Memory B cell (primary cell): ENCODE results near the gene RPLP1.

Experiments
- ATAC-seq: fragments of 150-1000 bp; cut with Tn5 transposase; 2 replicates; pipeline ENCODE4 v1.10.0; 2021; ENCODE audit warnings: low read depth, mild to moderate bottlenecking, moderate library complexity
- DNase-seq, 2 donors: peaks; one replicate each; pipeline ENCODE4 v3.0.0; 2022; ENCODE audit warnings: low spot score in 2 of 2
- H3K27ac Mint-ChIP-seq: one replicate; pipeline ENCODE4 v1.8.0; 2022; ENCODE audit warnings: mild to moderate bottlenecking, moderate library complexity, mixed read lengths
- H3K27me3 Mint-ChIP-seq: one replicate; pipeline ENCODE4 v1.8.0; 2022; ENCODE audit warnings: mixed read lengths
- H3K36me3 Mint-ChIP-seq: one replicate; pipeline ENCODE4 v1.8.0; 2022; ENCODE audit warnings: mild to moderate bottlenecking, mixed read lengths
- H3K4me1 Mint-ChIP-seq: one replicate; pipeline ENCODE4 v1.8.0; 2022; ENCODE audit warnings: mixed read lengths
- H3K4me3 Mint-ChIP-seq: one replicate; pipeline ENCODE4 v1.8.0; 2022; ENCODE audit warnings: mild to moderate bottlenecking, moderate library complexity, mixed read lengths
- H3K9me3 Mint-ChIP-seq: one replicate; pipeline ENCODE4 v1.8.0; 2022; ENCODE audit warnings: mixed read lengths

RPLP1 gene

GRCh38 chr15:69452692-69453521 is at the start of gene RPLP1:
Gene RPLP1, plus strand, starts transcription at chr15:69452818. Its CDS starts 131 bp downstream, at chr15:69452949.
- ATAC-seq (peak; percentile 86), DNase-seq (peak; percentile 96)
- H3K9me3 Mint-ChIP-seq = no peaks in the 10 kb centered on the region
- no peaks in the 10 kb centered on the region for H3K27me3 Mint-ChIP-seq
- H3K4me3 Mint-ChIP-seq = peak within 1 kb of the TSS; percentile 95
- peaks cover 10% of the 10 kb centered on the region for H3K36me3 Mint-ChIP-seq
- peak within 1 kb of the TSS; percentile 91 for H3K27ac Mint-ChIP-seq
- H3K4me1 Mint-ChIP-seq = peaks cover 26% of the 10 kb centered on the region

DNA sequence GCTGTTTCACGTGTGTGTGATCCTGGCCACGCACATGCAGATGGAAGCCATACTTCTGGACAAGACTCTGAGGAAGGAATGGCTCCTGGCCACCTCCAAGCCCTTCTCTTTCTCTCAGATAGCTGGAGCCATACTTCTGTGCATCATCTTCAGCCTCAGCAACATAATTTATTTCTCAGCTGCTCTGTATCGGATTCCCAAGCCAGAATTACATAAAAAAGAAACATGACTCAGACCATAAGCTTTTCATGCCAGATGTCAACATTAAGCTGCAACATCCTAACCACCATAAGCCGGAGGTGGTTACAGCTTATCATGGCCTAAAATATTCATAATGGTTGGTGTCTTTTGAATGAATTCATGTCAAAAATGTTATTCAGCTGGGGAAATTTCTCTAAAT is 49.0 kb upstream of the RPLP1 start:
- no peak for ATAC-seq
- no peak for DNase-seq
- Mint-ChIP-seq H3K4me1 (no peaks in the 10 kb centered on the region), H3K9me3 (no peaks in the 10 kb centered on the region), H3K27me3 (peaks cover 3% of the 10 kb centered on the region), H3K36me3 (no peaks in the 10 kb centered on the region), H3K4me3 (no peak overlapping the region), H3K27ac (no peak overlapping the region)

- H3K9me3 Mint-ChIP-seq = no peaks in the 10 kb centered on the region
- no peak for ATAC-seq
- H3K4me1 Mint-ChIP-seq = no peaks in the 10 kb centered on the region
- no peak overlapping the region for H3K4me3 Mint-ChIP-seq
- peaks cover 5% of the 10 kb centered on the region for H3K27me3 Mint-ChIP-seq
- H3K36me3 Mint-ChIP-seq = no peaks in the 10 kb centered on the region
- DNase-seq = no peak
- no peak overlapping the region for H3K27ac Mint-ChIP-seq
Observed at GRCh38 chr15:69405110-69405509, 47.5 kb upstream of the RPLP1 start.

DNA sequence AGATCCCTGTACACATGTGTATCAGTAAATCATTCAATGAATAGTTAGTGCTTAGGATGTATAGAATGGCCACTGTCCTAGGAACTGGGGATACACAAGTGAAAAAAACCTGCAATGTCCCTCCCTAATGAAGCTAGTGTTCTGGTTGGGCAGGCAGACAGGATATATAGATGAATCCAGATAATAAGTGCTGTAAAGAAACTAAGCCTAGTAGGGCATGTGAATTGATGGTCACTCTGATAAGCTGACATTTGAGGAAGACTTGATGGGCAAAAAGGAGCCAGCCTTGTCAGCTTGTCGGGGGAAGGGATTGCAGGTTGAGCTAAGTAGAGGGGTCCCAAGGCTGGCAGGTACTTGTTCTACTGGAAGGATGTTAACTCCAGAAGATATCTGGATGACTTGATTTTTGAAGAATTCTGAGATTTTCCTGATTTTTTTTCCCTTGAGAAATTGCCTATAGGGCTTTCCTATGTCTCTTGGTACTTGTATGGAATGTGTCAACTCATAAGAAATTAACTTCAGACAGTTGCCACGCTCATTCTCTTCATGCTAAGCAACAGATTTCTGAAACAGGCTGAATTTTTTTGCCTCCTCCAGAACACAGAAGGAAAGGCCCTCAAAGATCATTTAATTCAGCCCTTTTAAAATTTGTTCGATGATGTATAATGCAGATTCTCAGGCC is 44.8 kb upstream of the RPLP1 start:
- H3K4me3 Mint-ChIP-seq = no peak overlapping the region
- peaks cover 5% of the 10 kb centered on the region for H3K27me3 Mint-ChIP-seq
- no peak overlapping the region for H3K27ac Mint-ChIP-seq
- no peaks in the 10 kb centered on the region for H3K36me3 Mint-ChIP-seq
- no peaks in the 10 kb centered on the region for H3K4me1 Mint-ChIP-seq
- no peak for DNase-seq
- ATAC-seq = no peak
- no peaks in the 10 kb centered on the region for H3K9me3 Mint-ChIP-seq

- peaks cover 1% of the 10 kb centered on the region for H3K4me1 Mint-ChIP-seq
- ATAC-seq = no peak
- peaks cover 5% of the 10 kb centered on the region for H3K27me3 Mint-ChIP-seq
- no peak for DNase-seq
- H3K9me3 Mint-ChIP-seq = no peaks in the 10 kb centered on the region
- no peaks in the 10 kb centered on the region for H3K36me3 Mint-ChIP-seq
- no peak overlapping the region for H3K4me3 Mint-ChIP-seq
- no peak overlapping the region for H3K27ac Mint-ChIP-seq
Observed at GRCh38 chr15:69408841-69409240, 43.8 kb upstream of the RPLP1 start.

DNA sequence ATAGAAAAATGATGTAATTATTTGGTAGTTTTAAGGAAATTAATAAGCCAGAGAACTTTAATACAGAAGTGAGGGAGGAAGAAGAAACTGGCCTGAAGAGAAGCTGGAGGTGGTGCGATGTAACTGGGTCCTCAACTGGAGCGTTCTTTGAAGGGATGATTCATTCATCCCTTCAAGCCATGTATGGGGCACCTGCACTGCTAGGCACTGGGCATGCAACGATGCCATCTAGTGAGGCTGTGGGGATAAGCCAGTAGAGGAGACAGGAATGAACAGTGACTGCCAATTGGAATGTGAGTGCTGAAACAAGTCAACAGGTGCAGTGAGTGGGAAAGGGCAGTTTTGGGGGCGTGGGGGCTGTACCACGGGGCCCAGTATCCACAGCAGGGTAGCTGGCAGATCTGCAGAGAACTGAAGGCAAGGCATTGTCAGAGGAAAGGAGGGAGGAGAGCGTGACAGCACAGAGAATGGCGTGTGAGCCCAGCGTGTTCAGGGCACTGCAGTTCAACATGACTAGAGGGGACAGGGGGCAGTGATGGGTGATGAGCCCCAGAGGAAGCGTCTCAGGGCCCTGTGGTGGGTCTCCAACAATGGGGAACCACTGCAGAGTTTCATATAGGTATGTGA is 42.3 kb upstream of the RPLP1 start:
- Mint-ChIP-seq H3K4me1 (peaks cover 7% of the 10 kb centered on the region), H3K4me3 (no peak overlapping the region), H3K27ac (no peak overlapping the region), H3K36me3 (no peaks in the 10 kb centered on the region), H3K27me3 (peaks cover 9% of the 10 kb centered on the region), H3K9me3 (no peaks in the 10 kb centered on the region)
- ATAC-seq = no peak
- DNase-seq = no peak

- no peaks in the 10 kb centered on the region for H3K36me3 Mint-ChIP-seq
- peaks cover 7% of the 10 kb centered on the region for H3K4me1 Mint-ChIP-seq
- H3K27me3 Mint-ChIP-seq = peaks cover 9% of the 10 kb centered on the region
- no peak overlapping the region for H3K4me3 Mint-ChIP-seq
- ATAC-seq (no peak), DNase-seq (no peak)
- no peak overlapping the region for H3K27ac Mint-ChIP-seq
- no peaks in the 10 kb centered on the region for H3K9me3 Mint-ChIP-seq
Observed at GRCh38 chr15:69412274-69412673, 40.3 kb upstream of the RPLP1 start.

DNA sequence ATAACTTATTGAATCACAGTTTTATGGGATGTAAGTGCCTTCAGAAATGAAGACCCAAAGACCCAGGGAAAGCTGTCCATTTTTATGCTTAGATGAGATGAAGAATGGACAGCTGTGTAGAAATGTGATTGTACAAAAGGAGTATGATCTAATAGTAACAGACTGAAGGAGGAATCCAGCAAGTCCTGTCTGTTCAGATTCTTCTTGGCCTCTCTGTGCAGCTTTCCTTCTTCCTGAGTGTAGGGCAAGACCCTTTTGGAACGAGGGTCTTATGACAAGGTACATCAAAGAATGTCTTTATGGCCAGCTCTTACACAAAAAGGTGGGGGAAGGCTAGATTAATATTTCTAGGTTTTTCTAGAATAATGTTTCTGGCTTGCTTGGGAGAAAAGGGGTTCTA is 39.9 kb upstream of the RPLP1 start:
- DNase-seq = no peak
- Mint-ChIP-seq H3K27ac (no peak overlapping the region), H3K36me3 (no peaks in the 10 kb centered on the region), H3K9me3 (no peaks in the 10 kb centered on the region), H3K27me3 (peaks cover 8% of the 10 kb centered on the region), H3K4me3 (no peak overlapping the region), H3K4me1 (peaks cover 7% of the 10 kb centered on the region)
- no peak for ATAC-seq

- DNase-seq = peak; percentile 88
- H3K9me3 Mint-ChIP-seq = no peaks in the 10 kb centered on the region
- ATAC-seq = peak; percentile 98
- H3K4me1 Mint-ChIP-seq = peaks cover 7% of the 10 kb centered on the region
- peaks cover 6% of the 10 kb centered on the region for H3K27me3 Mint-ChIP-seq
- H3K36me3 Mint-ChIP-seq = no peaks in the 10 kb centered on the region
- peak within 1 kb of the TSS; percentile 88 for H3K4me3 Mint-ChIP-seq
- H3K27ac Mint-ChIP-seq = peak within 1 kb of the TSS; percentile 30
Observed at GRCh38 chr15:69413822-69414700, 38.6 kb upstream of the RPLP1 start, which contains the start of gene KIF23. Gene KIF23, plus strand, starts transcription at chr15:69414349. Its CDS starts 117 bp downstream, at chr15:69414466.

DNA sequence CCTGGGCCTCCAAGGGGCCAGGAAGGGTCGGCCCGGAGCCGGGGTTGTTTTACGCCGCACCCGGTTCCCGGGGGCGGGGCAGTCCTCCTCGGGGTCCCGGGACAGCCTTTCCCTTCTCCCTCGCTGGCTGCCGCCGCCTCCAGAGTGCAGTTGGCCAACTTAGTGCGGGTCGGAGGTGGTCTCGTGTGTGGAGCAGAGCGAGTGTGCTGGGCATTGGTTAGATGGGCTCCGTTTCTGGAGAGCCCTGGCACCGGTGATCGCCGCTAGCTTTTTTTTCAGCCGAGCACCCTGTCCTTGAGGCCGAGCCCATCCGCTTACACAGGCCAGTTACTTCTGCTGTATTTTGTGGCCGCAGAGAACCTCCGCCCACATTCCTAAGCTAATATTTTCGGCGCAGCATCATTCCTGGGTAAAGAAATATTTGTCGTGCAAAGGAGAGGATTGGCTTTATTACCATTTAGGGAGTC is 37.9 kb upstream of the RPLP1 start:
- Mint-ChIP-seq H3K9me3 (no peaks in the 10 kb centered on the region), H3K4me1 (peaks cover 7% of the 10 kb centered on the region), H3K27ac (no peak overlapping the region), H3K36me3 (no peaks in the 10 kb centered on the region), H3K27me3 (peaks cover 5% of the 10 kb centered on the region), H3K4me3 (peak overlapping the region; percentile 57)
- DNase-seq (peak in 1 of 2 donors; percentile 5), ATAC-seq (no peak)

GRCh38 chr15:69415381-69415780 is 37.2 kb upstream of the RPLP1 start:
- Mint-ChIP-seq H3K27ac (no peak overlapping the region), H3K36me3 (no peaks in the 10 kb centered on the region), H3K4me3 (no peak overlapping the region), H3K9me3 (no peaks in the 10 kb centered on the region), H3K27me3 (peaks cover 4% of the 10 kb centered on the region), H3K4me1 (peaks cover 7% of the 10 kb centered on the region)
- ATAC-seq (no peak), DNase-seq (no peak)

DNA sequence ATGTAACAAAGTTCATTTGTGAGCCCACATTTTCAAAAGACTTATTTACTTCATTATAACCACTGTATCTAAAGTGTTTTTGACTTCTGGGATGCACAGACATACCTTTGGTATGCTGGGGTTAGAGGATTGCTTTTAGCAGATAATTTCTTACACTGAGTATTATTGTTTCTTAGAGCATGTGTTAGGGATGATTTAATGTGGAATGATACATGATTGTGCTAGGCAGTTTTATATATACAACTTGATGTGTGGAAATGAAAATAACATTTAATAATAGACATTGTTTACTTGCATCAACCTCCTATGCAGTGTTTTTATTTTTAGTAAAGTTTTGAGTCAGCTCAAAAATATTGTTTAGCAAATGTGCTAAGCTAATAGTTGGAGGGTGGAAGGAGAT is 35.0 kb upstream of the RPLP1 start:
- no peaks in the 10 kb centered on the region for H3K9me3 Mint-ChIP-seq
- H3K4me1 Mint-ChIP-seq = peaks cover 7% of the 10 kb centered on the region
- DNase-seq (no peak), ATAC-seq (no peak)
- no peaks in the 10 kb centered on the region for H3K36me3 Mint-ChIP-seq
- no peak overlapping the region for H3K27ac Mint-ChIP-seq
- no peak overlapping the region for H3K4me3 Mint-ChIP-seq
- H3K27me3 Mint-ChIP-seq = peaks cover 4% of the 10 kb centered on the region

GRCh38 chr15:69421498-69421897 is 31.1 kb upstream of the RPLP1 start:
- ATAC-seq = no peak
- no peaks in the 10 kb centered on the region for H3K36me3 Mint-ChIP-seq
- DNase-seq = no peak
- H3K9me3 Mint-ChIP-seq = no peaks in the 10 kb centered on the region
- H3K4me3 Mint-ChIP-seq = no peak overlapping the region
- H3K4me1 Mint-ChIP-seq = no peaks in the 10 kb centered on the region
- H3K27me3 Mint-ChIP-seq = no peaks in the 10 kb centered on the region
- no peak overlapping the region for H3K27ac Mint-ChIP-seq
